Adrenal gland (tissue), 12 donors: ENCODE results near the gene MYBBP1A. TPM values are rescaled to one million over a fixed set of nuclear protein-coding genes. Genes with fewer than 3 reads are reported as not detected.

Experiments used
- DNase-seq, 7 donors: peaks; one replicate each; pipeline ENCODE4 v3.0.0-alpha.2; 2019 to 2020
- H3K27ac ChIP-seq, 5 donors: fragments of 200-600 bp; sonication (generic) in 4 of 5; 1 replicate in 3 of 5; 2 replicates in 2 of 5; pipeline versions ENCODE4 v1.5.1 to v1.8.0; 2016 to 2020; ENCODE audit warnings: mild to moderate bottlenecking in 1 of 5
- H3K27me3 ChIP-seq: fragments of 200-600 bp; 2 replicates; pipeline ENCODE4 v1.8.0; 2021
- H3K36me3 ChIP-seq, 2 donors: fragments of 200-600 bp; replicated peaks in 1 of 2; 1 replicate in 1 of 2; 2 replicates in 1 of 2; pipeline versions ENCODE4 v1.5.1 to v1.8.0; 2018 to 2022
- H3K4me1 ChIP-seq, 2 donors: fragments of 200-600 bp; replicated peaks in 1 of 2; 1 replicate in 1 of 2; 2 replicates in 1 of 2; pipeline versions ENCODE4 v1.5.1 to v1.8.0; 2018 to 2021
- H3K4me3 ChIP-seq, 4 donors: fragments of 200-600 bp; sonication (generic) in 3 of 4; one replicate each; pipeline ENCODE4 v1.5.1; 2016 to 2018
- H3K9me3 ChIP-seq, 3 donors: fragments of 200-600 bp; sonication (generic) in 1 of 3; replicated peaks in 1 of 3; 1 replicate in 2 of 3; 2 replicates in 1 of 3; pipeline versions ENCODE4 v1.5.1 to v1.8.0; 2016 to 2021
- POLR2A ChIP-seq, 2 donors: fragments of 450-650 bp; IDR thresholded peaks; one replicate each; pipeline ENCODE4 v1.6.1; 2017; ENCODE audit warnings: antibody characterized with exemption in 2 of 2, mild to moderate bottlenecking in 2 of 2, moderate library complexity in 1 of 2
- WGBS, 4 donors: extraction: QIAGEN DNeasy Blood & Tissue Kit in 2 of 4; methylation state at CpG; one replicate each; pipeline versions ENCODE4 v1.1.5 to v1.1.7; 2013 to 2017; 5-methylcytosine and 5-hydroxymethylcytosine counted together
- intact Hi-C, 2 donors: fragments of 100-400 bp; cut with DNase I; formaldehyde crosslinking; loops; one replicate each; pipeline versions ENCODE4 v1.14.1 to v1.15.0; 2022 to 2023
- polyA plus RNA-seq, 3 donors: library from polyadenylated mRNA; stranded (reverse); fragments of 200-250 nt in 2 of 3; fragments of 350-450 nt in 1 of 3; fragmentation: Illumina TruSeq in 1 of 3; extraction: RNeasy Lipid Tissue Mini Kit (QIAGEN cat#74804) in 1 of 3; gene quantifications; one replicate each; pipeline ENCODE4 v1.2.3, GENCODE V29; 2013 to 2014
- total RNA-seq, 9 donors: library from RNA; depleted of rRNA in 4 of 9; stranded (reverse); fragments of >200 nt in 4 of 9; fragments of 120-200 nt in 1 of 9; fragmentation: NEBNext Ultra II Directional in 1 of 9; extraction: Animal tissue kit (Norgen Biotek cat#: 25700) in 1 of 9; gene quantifications; one replicate each; pipeline versions ENCODE4 v1.1.0 to v1.2.4, GENCODE V29; 2013 to 2023
- TF ChIP-seq, protein P1 (sequence below), 6 experiments: fragments of 450-650 bp in 4 of 6; fragments of 200-600 bp in 2 of 6; sonication (generic) in 1 of 6; IDR thresholded peaks; 1 replicate in 5 of 6; 2 replicates in 1 of 6; pipeline versions ENCODE4 v1.5.1 to v1.8.0; 2016 to 2021; ENCODE audit warnings: antibody characterized with exemption in 6 of 6, mild to moderate bottlenecking in 2 of 6, moderate library complexity in 1 of 6
- donor health status: healthy with polysubstance abuse.
- donor health status: Bipolar disorder and iron deficiency.
- donor health status: DM: yes; HTN: yes; CAD: no.
- donor health status: DM: no; HTN: no; CAD: no.
- donor health status: DM: no; HTN: no; CAD: no.
- donor health status: DM: yes; HTN: yes; CAD: no.

Gene MYBBP1A
- total and polyA plus RNA-seq, 12 donors: 17.9 to 65.5 (median 42.4) TPM

DNA sequence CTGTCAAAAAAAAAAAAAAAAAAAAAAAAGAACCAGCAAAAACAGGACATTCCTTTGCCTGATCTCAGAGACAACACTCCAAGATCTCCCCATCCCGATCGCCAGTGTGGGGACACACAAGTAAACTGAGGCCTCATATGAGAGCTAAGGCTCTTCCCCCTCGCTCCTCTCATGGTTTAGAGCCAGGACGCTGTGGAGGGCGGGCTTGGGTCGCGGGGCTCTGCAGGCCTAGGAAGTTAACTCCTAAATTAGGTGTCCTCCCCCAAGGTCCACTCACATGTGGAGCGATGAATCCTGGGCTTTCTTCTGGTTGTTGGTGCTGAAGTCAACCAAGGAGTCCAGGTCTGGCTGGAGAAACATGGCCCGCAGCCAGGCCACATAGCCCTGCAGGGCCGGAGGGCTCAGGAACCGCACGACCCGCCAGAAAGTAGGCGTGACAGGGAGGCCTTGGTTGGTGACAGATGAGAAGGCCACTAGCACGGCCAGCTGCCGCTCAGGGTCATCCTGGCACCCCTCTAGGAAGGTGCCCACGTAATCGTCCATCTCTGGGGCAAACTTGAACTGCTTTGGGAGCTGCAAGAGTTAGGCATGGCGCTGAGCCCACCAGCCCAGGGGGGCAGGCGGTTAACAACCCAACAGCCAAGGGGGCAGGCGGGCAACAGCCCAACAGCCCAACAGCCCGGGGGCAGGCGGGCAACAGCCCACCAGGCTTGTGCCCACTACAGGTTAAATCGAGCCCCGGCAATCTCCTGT, 5.2 kb downstream of the MYBBP1A start:
- 88 to 94% (median 91%) methylated on average over 11 to 25 of the region's 25 CpGs for WGBS, 4 donors
- Histone ChIP-seq H3K36me3 (peaks cover 0 to 81% of the 10 kb centered on the region in 2 donors), H3K9me3 (no peaks in the 10 kb centered on the region), H3K4me1 (peaks cover 10 to 12% of the 10 kb centered on the region in 2 donors), H3K27ac (no peak overlapping the region), H3K4me3 (no peak overlapping the region), H3K27me3 (no peaks in the 10 kb centered on the region)
- no peak for DNase-seq
- intact Hi-C loops: loop anchor here in 1 of 2 donors (10.0 kb wide), 1 partner anchor 125 kb away; no protein-coding TSS in a partner anchor
- no peak for TF ChIP-seq POLR2A (IDR thresholded peaks at IDR 0.05)
- TF ChIP-seq, protein P1, sequence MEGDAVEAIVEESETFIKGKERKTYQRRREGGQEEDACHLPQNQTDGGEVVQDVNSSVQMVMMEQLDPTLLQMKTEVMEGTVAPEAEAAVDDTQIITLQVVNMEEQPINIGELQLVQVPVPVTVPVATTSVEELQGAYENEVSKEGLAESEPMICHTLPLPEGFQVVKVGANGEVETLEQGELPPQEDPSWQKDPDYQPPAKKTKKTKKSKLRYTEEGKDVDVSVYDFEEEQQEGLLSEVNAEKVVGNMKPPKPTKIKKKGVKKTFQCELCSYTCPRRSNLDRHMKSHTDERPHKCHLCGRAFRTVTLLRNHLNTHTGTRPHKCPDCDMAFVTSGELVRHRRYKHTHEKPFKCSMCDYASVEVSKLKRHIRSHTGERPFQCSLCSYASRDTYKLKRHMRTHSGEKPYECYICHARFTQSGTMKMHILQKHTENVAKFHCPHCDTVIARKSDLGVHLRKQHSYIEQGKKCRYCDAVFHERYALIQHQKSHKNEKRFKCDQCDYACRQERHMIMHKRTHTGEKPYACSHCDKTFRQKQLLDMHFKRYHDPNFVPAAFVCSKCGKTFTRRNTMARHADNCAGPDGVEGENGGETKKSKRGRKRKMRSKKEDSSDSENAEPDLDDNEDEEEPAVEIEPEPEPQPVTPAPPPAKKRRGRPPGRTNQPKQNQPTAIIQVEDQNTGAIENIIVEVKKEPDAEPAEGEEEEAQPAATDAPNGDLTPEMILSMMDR (IDR thresholded peaks at IDR 0.05): no peak

DNA sequence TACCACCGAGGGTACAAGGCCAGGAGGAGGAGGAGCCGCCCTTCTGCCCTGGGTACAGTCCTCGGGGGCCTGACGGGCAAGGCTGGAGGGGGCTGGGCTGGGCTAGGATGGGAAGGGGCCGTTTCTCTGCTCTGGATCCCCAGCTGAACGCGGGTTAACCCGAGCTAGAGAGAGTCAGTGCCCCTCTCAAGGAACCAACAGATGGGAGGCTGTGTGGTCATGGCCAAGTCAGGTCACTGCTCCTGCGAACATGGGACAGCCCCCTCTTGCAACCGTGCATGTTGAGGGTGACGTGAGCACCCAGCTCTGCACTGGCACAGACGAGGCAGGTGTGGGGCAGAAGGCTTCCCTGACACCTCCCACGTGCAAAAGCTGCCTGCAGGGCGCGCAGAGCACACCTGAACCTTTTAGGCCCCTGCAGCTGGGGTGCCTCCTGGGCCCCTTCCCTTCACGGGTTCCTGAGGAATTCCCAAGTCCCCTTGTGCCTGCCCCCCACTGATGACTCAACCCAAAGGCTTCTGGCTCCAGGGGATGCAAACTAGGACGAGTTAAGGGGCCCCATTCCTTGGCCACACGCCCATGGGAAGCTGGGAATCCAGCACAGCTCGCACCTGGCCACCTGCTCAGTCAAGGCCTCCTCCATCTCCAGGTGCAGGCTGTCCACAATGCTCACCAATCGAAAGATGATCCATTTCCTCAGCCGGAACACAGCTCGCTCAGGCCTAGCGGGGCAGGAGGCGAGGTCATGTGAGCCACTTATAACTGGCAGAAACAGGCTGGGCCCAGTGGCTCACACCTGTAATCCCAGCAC, 6.3 kb downstream of the MYBBP1A start:
- H3K27me3 ChIP-seq: no peaks in the 10 kb centered on the region
- DNase-seq: no peak
- TF ChIP-seq, protein P1 (IDR thresholded peaks at IDR 0.05): no peak
- TF ChIP-seq POLR2A (IDR thresholded peaks at IDR 0.05): no peak
- H3K27ac ChIP-seq: no peak overlapping the region
- peaks cover under 1 to 2% of the 10 kb centered on the region in 2 donors for H3K4me1 ChIP-seq
- no peak overlapping the region for H3K4me3 ChIP-seq
- H3K36me3 ChIP-seq: peaks cover 0 to 91% of the 10 kb centered on the region in 2 donors
- H3K9me3 ChIP-seq: no peaks in the 10 kb centered on the region
- intact Hi-C loops: loop anchor here in 1 of 2 donors (10.0 kb wide), 1 partner anchor 124 kb away; no protein-coding TSS in a partner anchor
- 79 to 89% (median 87%) methylated on average over 5 to 24 of the region's 24 CpGs for WGBS, 4 donors

DNA sequence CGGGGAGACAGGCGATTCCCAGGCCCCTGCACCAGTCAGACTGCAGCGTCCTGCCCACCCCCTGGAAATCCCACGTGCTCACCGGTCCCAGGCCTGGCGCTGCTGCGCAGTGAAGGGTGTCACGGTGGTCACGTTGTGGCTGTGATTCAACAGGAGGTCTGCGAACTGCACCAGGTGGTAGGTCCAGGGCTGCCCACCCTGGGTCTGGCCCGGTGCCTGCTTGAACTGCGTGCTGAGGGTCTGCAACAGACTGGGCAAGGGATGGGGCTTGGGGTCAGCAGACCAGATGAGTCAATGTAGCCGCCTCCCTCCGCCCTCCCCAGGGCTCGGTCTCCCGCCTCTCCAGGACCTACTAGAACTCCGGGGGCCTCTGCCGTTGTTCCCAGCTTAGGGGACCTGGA, 7.1 kb downstream of the MYBBP1A start:
- Histone ChIP-seq H3K4me3 (no peak overlapping the region), H3K36me3 (peaks cover 0 to 94% of the 10 kb centered on the region in 2 donors), H3K27ac (no peak overlapping the region), H3K9me3 (no peaks in the 10 kb centered on the region), H3K27me3 (no peaks in the 10 kb centered on the region), H3K4me1 (no peaks in the 10 kb centered on the region)
- DNase-seq: no peak
- WGBS, 4 donors: 83 to 95% (median 91%) methylated on average over 4 to 18 of the region's 18 CpGs
- intact Hi-C loops: loop anchor here in 1 of 2 donors (10.0 kb wide), 1 partner anchor 123 kb away; no protein-coding TSS in a partner anchor
- no peak for TF ChIP-seq POLR2A (IDR thresholded peaks at IDR 0.05)
- TF ChIP-seq, protein P1 (IDR thresholded peaks at IDR 0.05): no peak
